ENCODE measurements around the gene EXOC3.
"Not testable (repeated sequence)": the region's sequence is repeated elsewhere in the genome, so short reads cannot be mapped to it uniquely, and the experiment has no call there.

The EXOC3 gene

DNA sequence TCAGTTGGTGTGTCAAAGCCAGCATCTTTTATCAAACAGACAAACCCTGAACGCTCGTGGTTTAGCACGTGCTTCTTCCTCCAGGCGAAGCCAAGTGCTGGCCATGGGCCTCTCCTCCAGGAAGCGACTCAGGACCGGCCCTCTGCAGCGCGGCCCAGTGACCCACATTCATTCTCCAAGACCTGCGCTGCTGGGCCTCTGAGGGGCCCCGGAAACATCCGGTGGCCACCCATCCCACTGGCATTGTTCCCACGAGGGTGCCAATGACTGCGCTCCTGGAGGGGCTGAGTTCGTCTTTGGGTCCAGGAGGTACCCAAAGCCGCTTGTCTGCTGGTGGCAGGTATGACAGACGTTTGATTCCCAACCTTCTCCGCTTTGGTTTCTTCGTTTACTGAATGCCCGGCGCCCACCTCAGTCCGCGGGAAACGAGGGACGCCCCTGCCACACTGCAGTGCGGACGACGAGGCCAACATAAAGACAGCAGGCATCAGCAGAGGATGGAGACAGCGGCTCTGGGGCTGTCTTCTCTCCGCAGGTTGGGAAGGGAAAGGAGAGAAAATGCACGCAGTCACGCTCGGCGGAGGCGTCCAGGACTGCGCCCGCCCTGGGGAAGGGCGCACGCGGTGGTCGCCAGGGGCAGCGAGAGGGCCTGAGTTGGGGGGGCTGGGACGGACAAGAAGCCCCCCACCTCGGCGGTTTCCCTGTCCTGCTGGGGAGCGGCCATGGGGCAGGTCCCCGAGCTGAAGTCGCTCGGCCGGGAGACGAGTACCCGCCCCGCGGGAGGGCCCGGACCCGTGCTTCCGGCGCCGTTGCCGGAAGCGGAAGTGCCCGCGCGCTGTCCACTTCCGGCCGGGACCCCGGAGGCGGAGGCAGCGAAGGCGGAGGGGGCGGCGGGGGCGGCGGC lies at the start of gene EXOC3:
Gene EXOC3 (plus strand): TSS at position 842 of the 904 bp plus-strand sequence. CDS start 3,030 bp downstream, outside the sequence.
- DNase-seq (ENCODE audit: low read depth in 2 of 2) = peak; percentile 54 to 68

DNA sequence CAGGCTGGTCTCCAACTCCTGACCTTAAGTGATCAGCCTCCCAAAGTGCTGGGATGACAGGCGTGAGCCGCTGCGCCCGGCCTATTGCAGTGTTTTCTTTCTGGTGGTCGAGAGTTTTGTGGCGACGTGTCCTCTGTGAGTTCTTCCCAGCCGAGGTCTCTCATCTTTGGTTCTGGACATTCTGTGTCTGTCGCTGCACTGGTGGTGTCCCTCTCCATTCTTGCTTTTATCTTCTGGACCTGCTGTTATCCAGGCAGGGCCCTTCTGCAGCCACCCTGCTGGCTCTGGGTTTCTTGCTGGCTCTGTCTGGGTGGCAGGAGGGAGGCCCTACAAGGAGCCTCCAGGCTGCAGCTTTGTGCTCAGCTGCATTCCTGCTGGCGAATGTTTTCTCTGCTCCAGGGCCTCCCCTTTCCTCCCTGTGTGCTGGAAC lies 49.1 kb upstream of the EXOC3 start:
- DNase-seq (ENCODE audit: low read depth in 2 of 2) = no peak

DNA sequence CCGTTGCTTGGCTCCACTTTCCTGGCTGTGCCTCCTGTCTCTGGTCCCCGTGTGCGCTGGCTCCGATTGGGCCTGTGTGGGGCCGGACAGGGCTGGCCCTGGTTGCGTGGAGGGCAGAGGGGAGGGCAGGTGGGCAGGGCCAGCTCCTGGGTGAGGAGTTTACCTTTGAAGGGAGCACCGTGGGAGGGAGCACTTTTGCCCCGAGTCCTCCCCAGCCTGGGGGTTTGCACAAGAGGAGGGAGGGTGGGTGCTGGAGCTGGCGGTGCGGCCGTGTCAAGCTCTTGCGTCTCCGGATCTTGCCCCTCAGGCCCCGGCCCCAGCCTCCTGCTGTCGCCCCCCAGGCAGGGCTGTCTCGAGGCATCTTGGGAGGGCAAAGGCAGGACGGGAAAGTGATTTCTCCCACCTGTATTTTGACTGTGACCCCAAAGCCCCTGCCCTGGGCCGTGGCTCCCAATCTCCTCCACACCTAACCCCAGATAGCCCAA lies 48.3 kb upstream of the EXOC3 start:
- DNase-seq (ENCODE audit: low read depth in 2 of 2) = no peak

DNA sequence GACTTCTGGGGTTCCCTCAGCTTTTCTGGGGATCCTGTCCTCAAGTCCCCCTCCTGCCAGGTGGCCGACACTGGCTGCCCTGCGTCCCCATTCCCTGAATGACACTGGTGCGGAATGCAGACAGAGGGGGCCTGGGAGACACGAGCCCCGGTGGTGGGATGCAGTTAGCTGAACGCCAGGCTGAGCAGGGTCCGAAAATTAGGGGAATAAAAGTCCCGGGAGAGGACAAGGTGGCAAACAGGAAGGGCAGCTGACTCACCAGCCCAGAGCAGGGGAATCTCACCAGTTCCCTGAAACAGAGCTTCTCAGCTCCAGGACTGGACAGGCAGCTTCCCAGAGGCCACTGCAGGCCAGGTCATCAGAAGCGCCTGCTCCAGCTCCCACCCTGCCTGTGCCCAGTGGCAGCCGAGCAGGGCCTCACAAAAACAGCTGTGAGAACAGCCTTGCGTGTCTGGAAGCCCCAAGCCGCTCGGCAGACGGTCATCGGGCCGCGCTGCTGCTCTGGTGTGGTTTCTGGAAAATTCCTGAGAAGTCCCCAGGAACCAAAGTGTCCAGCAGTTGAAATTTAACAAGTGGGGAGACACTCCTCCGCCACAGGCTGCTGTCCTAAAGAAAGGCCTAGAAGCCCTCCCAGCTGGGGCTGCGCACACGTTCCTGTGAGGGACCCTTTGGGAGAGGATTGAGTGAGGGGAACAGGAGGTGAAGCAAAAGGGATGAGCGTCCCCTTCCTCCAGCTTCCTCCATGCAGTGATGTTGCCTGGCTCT lies 47.6 kb upstream of the EXOC3 start:
- DNase-seq (ENCODE audit: low read depth in 2 of 2) = no peak

DNA sequence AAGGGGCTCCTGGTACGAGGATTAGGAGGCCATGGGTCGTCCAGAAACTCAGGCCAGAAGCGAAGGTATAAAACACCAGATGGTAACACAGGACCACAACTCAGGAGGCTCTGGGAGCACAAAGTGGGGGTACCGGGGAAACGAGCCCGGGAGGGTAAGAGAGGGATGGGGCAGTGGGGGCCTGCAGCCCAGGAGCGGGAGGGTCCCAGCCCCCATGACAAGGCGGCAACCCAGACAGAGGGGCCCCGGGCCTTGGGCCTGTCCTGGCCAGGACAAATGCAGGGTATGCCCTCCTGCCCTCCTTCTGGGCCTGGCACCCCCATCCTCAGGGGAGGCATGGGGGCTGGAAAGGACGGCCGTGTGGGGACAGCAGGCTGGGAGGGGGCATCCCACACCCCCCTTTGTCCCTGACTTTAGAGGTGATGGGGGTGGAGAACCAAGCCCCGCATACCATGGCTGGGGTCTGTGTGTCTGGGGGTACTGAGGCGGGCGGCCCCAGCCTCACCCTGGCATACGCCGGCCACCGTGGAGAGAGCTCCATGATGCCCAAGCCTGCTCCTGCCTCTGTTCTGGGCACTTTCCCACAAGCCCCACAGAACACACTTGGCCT lies 47.0 kb upstream of the EXOC3 start:
- no peak for DNase-seq (ENCODE audit: low read depth in 2 of 2)

DNA sequence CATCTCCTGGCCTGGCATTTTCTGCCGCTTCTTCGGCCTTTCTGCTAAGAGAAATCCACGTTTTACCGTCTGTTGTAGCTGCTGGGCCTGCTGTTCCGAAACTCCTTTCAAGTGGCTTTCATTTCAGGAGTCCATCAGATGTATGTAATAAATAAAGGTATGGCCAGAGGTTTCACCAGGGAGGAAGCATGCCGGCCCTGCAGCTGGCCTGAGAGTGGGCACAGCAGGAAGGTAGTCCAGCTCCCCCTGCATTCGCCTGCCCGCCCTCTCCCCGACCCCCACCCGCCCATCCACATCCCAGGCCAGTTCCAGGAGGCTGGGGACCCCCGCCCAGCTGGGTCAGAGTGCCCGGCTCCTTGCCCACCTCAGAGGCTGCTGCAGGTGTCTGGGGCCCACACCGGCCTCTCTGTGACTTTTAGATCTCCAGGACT lies 46.4 kb upstream of the EXOC3 start:
- DNase-seq (ENCODE audit: low read depth in 2 of 2) = no peak

DNA sequence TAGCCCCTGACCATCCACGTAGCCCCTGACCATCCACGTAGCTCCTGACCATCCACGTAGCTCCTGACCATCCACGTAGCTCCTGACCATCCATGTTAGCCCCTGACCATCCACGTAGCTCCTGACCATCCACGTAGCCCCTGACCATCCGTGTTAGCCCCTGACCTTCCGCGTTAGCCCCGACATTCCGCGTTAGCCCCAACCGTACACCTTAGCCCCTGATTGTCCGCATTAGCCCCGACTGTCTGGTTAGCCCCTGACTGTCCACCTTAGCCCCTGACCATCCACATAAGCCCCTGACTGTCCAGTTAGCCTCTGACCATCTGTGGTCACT lies 44.9 kb upstream of the EXOC3 start:
- not testable (repeated sequence) for DNase-seq (ENCODE audit: low read depth in 2 of 2)

DNA sequence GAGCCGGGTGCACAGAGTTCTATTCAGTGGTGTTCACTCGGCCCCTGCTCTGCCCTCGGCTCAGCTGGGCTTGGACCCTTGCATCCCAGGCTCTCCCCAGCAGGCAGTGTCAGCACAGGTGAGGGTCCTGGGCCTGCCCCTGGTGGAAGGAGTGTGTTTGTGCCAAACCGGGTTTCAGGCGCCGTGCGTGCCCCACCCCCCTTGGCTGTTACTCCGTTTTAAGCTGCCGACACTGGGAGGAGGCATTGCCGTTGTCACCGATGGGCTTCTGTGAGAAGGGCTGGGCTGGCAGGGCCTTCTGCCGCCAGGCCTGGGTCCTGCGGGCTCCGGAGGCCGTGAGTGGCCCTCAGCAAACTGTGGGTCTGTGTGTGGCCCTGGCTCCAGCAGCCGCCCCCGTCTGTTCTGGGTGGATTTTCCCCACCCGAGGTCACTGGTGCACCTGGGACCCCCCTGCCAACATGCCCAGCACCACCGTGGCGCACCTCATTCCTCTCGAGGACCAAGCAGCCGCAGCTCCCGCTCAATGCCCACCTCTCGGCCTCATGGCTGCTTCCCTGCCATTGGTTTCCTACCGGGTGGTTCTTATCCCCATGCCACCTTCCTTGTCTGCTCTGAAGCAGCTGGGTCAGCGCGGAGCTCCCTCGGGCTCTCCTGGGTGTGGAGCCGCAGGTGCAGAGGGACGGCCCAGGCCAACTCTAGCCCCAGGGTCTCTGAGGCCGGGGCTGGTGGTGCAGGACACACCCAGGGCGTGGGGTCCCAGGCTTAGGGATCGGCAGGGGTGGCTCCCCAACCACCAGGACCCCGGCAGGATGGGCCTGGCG lies 44.3 kb upstream of the EXOC3 start:
- no peak for DNase-seq (ENCODE audit: low read depth in 2 of 2)

DNA sequence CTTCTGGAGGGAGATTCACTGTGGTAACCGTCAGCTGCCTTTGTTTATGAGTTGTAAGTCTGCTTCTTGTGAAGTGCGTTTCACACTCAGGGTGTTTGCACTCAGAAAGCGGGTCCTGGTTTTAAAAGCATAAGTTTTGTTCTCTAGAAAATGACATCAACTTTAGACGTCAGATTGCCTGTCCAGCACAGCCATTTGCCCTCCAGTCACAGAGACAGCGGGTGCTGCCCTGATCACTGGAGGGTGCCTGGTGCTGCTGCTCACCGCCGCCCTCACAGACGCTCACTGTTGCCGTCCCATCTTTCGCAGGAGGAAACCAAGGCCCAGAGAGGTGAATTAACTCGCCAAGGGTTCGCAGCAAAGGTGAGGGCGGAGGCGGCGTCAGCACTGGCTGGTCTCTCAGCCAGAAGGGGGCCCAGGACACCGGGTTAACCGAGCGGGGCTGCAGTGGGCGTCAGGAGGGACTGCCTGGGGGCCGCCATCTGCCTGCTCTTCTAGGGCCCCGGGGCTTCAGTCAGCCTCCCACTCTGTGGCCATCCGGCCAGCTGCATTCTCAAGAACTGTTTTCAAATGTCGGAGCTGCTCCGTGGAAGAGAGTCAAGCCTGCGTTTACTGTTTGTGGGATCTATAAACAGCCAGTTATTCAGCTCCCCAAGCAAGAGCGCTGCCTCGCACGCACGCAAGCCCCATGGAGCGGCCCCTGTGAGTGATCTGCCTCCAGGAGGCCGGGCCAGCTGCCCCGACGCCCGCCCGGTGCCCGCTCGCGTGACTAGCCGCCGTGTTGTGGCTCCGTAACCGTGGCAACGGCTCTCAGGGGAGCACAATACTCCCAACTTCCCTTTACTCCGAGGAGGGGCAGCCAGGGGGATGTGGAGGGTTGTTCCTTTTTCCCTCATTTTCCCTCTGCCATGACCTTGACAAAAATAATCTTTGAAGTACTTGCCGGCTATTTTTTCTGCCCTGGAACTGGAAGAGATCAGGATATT lies 43.4 kb upstream of the EXOC3 start:
- DNase-seq (ENCODE audit: low read depth in 2 of 2) = peak; percentile 37 to 62

DNA sequence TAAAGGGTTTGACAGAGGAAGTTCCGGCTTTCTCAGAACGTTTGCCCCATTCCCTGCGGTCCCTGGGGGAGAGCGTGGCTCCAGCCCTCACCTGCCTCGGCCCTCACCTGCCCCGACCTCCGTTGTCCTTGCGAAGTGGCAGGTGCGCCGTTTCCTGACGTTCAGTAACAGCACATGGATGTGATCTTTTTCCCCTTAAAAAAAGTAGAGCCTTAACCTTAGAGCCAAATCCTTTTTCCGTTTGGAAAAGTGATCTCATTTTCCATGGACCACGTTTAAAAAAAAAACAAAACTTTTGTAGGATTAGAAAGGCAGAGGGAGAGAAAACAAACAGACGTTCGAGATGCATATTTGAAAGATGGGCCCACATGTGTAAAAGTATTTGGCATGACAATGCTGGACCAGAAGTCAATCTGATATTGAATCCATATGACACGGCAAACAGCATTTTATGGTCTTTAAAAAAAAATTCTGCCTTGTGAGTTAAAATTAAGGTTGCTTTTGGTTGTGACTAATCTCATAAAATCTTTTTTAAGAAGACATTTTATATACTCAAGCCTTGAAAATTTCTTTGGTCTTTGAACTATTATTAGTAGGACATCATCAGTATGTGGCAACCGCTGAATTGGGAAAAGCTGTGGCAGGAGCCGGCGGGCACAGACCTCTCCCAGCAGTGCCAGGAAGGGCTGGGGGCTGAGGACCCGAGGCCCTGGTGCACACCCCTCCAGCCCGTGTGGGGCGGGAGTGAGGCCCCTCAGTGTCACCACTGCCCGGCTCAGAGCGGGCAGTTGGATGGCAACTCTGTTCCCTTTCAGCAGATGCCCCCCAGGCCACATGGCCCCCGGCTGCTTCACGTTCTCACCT lies 42.5 kb upstream of the EXOC3 start:
- no peak for DNase-seq (ENCODE audit: low read depth in 2 of 2)

DNA sequence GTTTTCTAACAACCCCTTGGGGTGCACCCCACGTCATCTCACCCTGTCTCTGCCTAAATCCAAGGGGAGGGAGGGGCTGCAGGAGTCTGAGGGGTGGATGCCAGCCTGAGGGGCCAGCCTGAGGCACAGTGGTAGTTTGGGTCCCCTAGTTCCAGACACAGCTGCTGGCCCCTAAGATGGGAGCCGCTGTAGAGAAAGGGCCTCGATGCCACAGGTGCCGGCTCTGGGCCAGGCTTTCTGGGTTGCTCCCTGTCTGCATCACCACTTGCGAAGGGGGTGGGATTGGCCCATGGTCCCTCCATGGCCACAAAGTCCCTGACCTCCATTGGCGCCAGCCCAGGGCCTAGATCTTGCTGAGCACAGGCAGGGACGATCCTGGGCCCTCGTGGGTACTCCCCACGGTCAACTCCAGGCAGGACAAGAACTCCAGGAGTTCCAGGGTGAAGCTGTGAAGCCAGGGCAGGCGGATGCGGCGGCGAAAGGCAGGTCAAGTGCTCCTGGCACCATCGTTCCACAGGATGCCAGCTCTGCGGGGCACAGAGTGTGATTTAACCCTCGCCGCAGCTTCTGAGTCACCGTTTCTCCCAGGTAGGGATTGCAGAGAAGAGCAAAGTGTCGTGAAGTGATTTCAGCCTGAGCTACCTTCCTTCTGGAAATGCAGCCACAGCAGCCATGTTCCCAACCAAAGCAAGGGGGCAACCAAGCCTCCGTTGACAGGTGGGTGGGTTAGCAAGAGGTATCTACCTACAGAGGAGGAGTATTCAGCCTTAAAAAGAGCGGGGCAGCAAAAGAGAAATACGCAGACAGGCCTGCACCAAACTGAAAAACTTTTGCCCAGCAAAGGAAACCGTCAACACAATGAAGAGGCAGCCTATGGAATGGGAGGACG lies 41.6 kb upstream of the EXOC3 start:
- DNase-seq (ENCODE audit: low read depth in 2 of 2) = no peak

DNA sequence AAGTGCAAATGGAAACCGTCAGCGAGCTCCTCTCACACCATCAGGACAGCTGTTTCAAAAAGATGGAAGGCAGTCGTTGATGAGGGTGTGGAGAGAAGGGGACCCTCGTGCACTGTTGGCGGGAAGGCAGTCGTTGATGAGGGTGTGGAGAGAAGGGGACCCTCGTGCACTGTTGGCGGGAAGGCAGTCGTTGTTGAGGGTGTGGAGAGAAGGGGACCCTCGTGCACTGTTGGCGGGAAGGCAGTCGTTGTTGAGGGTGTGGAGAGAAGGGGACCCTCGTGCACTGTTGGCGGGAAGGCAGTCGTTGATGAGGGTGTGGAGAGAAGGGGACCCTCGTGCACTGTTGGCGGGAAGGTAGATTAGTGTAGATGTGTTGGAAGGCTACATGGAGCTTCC lies 40.8 kb upstream of the EXOC3 start:
- not testable (repeated sequence) for DNase-seq (ENCODE audit: low read depth in 2 of 2)

DNA sequence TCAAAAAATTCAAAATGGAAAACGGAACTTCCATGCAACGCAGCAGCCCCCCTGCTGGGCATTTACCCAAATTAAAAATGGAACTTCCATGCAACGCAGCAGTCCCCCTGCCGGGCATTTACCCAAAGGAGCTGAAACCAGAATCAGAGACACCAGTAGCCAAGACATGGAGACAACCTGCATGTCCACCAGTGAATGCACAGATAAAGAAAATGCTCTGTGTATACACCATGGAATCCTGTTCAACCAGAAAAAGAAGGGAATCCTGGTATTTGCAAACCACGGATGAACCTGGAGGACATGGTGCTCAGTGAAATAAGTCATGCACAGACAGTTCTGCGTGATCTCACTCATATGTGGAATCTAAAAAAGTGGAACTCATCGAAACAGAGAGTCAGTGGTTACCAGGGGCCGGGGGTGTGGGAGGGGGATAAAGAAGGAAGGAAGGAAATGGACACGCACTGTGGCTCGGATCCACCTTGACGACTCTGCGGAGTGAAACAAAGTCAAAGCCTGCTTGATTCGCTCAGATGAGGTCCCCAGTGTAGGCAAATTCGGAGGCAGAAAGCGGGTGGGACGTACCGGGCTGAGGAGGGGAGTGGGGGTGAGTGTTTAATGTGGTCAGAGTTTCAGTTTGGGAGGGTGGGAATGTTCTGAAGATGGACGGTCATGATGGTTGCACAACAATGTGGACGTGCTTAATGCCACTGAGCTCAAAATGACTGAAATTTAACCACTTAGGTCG lies 40.2 kb upstream of the EXOC3 start:
- no peak for DNase-seq (ENCODE audit: low read depth in 2 of 2)

DNA sequence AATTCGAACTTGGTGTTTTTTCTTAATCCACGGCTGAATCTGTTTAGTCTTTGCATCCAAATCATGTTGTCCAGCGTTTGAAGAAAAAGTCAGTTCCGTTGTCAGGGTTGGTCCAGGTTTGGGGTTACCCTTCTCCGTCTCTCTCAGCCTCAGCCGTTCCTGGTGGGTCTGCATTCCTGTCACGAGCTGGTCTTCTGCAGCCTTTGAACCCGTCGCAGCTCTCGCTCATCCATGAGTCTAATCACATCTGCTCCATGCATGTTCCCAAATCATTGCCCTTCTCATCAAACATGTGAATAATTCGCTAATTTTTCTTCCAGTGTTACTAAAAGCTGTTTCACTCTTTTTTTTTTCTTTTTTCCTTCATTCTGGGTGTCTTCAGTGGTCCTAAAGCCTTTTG lies 39.0 kb upstream of the EXOC3 start:
- DNase-seq (ENCODE audit: low read depth in 2 of 2) = no peak

DNA sequence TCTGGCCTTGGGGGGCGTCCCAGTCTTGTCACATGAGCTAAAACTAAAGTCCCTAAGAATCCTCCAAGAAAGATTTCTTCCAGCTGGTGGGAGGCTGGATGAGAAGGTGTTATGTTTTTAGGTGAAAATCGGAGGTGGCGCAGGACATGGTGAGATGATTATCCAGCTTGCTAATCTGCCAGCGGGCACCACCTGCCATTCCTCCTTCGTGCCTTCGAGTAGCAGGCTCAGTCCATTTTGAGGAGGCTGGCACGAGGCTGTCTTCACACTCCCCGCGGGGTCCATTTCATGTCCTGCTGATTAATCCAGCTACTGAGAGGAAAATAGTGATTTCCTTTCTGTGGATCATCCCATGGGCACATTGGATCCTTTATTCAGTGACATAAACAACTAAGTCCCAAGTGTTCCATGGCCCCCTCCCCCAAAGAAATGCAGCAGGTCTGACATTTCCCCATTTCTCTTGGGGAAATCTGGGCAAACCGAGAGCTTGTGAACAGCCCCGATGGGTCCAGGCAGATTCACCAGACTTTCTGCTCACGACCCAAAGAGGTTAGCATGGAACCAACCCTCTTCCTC lies 38.2 kb upstream of the EXOC3 start:
- DNase-seq (ENCODE audit: low read depth in 2 of 2) = no peak

DNA sequence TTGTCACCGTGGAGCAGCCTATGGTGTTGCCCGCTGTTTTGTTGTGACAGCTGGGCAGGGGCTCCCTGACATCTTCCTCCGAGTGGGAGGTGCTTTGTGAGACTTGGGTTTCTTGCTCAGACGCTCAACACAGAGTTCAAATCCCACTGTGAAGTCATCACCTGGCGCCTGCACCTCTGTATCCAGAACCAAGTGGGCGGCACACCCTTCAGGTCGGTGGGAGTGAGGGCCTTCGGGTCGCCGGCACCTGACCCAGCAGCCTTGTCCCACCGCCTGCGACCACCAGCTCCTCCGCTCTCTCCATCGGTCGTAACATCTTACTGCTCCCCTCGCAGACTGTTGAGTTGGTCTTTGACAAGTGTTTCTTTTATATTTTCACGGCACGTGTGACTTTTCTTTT lies 37.6 kb upstream of the EXOC3 start:
- DNase-seq (ENCODE audit: low read depth in 2 of 2) = no peak

DNA sequence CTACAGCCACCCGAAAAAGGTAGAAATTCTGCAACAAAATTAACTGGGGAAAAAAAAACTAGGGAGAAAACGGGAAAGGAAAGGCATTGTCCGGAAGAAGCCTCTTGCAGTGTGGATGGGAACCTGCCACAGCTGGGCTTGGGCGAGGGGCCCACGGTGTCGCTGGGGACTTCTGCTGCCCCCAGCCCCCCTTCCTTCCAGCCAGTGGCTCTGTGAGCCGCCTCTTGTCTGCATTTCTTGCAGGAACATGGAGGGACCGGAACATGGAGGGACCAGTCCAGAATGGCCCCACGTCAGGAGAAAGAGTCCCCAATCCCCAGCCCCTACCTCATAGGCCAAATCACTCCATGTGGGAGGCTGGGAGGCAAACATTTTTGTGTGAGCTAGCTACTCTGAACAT lies 36.9 kb upstream of the EXOC3 start:
- DNase-seq (ENCODE audit: low read depth in 2 of 2) = no peak
